HG03064 (cell line): ENCODE results near the gene IL27RA.
"Not testable (repeated sequence)": the region's sequence is repeated elsewhere in the genome, so short reads cannot be mapped to it uniquely, and the experiment has no call there.

Source experiments
- ATAC-seq: cut with Tn5 transposase; IDR thresholded peaks from one replicate; pipeline ENCODE4 v1.9.1; 2021; ENCODE audit warnings: low read depth; ENCODE audit not compliant: unreplicated experiment

The IL27RA gene

GRCh38 chr19:14027856-14028450, 3.6 kb upstream of the IL27RA start, which contains the start of gene RLN3:
Gene RLN3, plus strand, starts transcription at chr19:14028148. Its CDS starts 57 bp downstream, at chr19:14028205.
- ATAC-seq: no peak

- no peak for ATAC-seq
These were observed 2.7 kb upstream of the IL27RA start for GRCh38 chr19:14028901-14029300.

- no peak for ATAC-seq
These were observed 404 bp upstream of the IL27RA start for GRCh38 chr19:14030997-14031718.

- no peak for ATAC-seq
These were observed 2.4 kb downstream of the IL27RA start for GRCh38 chr19:14033946-14034345.

GRCh38 chr19:14035159-14035558, 3.6 kb downstream of the IL27RA start:
- not testable (repeated sequence) for ATAC-seq

- ATAC-seq: no peak
These were observed 4.1 kb downstream of the IL27RA start for GRCh38 chr19:14035706-14036105.

- no peak for ATAC-seq
These were observed 7.6 kb downstream of the IL27RA start for GRCh38 chr19:14039181-14039580.

- ATAC-seq: not testable (repeated sequence)
These were observed 11.4 kb downstream of the IL27RA start for GRCh38 chr19:14042659-14043608.

GRCh38 chr19:14047866-14048265, 16.3 kb downstream of the IL27RA start:
- not testable (repeated sequence) for ATAC-seq

- no peak for ATAC-seq
These were observed 17.0 kb downstream of the IL27RA start for GRCh38 chr19:14048443-14049153.

GRCh38 chr19:14050512-14050911, 18.9 kb downstream of the IL27RA start:
- no peak for ATAC-seq

GRCh38 chr19:14050961-14051360, 19.4 kb downstream of the IL27RA start:
- not testable (repeated sequence) for ATAC-seq

- ATAC-seq: no peak
These were observed 20.4 kb downstream of the IL27RA start for GRCh38 chr19:14051980-14052379.

- no peak for ATAC-seq
These were observed 20.9 kb downstream of the IL27RA start for GRCh38 chr19:14052470-14052869.

GRCh38 chr19:14053032-14053431, 21.5 kb downstream of the IL27RA start:
- ATAC-seq: no peak

GRCh38 chr19:14053500-14053899, 21.9 kb downstream of the IL27RA start:
- ATAC-seq: no peak

- no peak for ATAC-seq
These were observed 22.5 kb downstream of the IL27RA start for GRCh38 chr19:14054099-14054498.

- no peak for ATAC-seq
These were observed 23.2 kb downstream of the IL27RA start for GRCh38 chr19:14054721-14055120.

GRCh38 chr19:14055396-14055795, 23.8 kb downstream of the IL27RA start:
- ATAC-seq: no peak

GRCh38 chr19:14056069-14056666, 24.6 kb downstream of the IL27RA start:
- ATAC-seq: no peak
